ENCODE results near the gene RAB15. TPM values are rescaled to one million over a fixed set of nuclear protein-coding genes. Genes with fewer than 3 reads are reported as not detected.

RAB15 gene
- total RNA-seq, 1 donor from 2014 or later: 16.5 TPM

DNA sequence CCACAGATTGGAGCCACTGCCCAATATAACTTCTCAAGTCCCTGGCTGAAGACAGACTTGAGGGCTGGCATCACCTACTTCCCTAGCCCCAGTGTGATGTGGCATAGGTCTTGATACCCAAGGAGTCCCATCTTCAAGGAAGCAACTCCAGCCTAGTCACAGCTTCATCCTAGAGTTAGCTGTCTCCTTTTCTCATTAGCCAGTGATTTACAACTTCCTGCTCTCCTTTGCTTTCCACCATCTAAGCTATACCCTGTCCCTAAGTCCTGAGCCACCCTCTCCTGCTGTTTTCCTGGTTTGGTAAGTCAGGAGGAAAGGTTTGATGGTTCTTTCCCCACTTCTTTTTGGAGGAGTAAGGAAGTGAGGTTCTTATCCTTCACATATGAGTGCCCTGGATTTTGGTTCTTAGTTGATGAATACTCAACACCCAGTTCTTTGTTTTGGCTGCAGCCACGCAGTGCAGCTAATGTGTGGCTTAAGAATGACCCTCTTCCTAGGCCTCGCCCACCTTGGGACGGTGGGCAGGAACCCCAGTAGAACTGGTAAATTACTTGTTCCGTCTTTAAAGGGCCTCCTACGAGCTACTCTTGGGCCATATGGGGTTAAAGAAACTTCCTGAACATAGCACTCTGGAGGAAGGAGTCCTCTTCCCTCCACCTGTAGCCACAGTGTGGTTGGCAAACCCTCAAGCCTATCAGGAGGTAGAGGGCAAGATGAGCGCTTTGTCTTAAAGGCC lies 25.7 kb downstream of the RAB15 start:
- Mint-ChIP-seq H3K27me3 (ENCODE audit: low read depth) (no peaks in the 10 kb centered on the region), H3K4me1 (no peaks in the 10 kb centered on the region), H3K9me3 (no peaks in the 10 kb centered on the region), H3K27ac (ENCODE audit: unreplicated experiment) (no peak overlapping the region), H3K36me3 (ENCODE audit: low read depth) (peaks cover 4% of the 10 kb centered on the region), H3K4me3 (no peak overlapping the region)
- TF ChIP-seq, protein P1, sequence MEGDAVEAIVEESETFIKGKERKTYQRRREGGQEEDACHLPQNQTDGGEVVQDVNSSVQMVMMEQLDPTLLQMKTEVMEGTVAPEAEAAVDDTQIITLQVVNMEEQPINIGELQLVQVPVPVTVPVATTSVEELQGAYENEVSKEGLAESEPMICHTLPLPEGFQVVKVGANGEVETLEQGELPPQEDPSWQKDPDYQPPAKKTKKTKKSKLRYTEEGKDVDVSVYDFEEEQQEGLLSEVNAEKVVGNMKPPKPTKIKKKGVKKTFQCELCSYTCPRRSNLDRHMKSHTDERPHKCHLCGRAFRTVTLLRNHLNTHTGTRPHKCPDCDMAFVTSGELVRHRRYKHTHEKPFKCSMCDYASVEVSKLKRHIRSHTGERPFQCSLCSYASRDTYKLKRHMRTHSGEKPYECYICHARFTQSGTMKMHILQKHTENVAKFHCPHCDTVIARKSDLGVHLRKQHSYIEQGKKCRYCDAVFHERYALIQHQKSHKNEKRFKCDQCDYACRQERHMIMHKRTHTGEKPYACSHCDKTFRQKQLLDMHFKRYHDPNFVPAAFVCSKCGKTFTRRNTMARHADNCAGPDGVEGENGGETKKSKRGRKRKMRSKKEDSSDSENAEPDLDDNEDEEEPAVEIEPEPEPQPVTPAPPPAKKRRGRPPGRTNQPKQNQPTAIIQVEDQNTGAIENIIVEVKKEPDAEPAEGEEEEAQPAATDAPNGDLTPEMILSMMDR (conservative IDR thresholded peaks at IDR 0.05): no peak
- DNase-seq (ENCODE audit: low read depth, low spot score): no peak

DNA sequence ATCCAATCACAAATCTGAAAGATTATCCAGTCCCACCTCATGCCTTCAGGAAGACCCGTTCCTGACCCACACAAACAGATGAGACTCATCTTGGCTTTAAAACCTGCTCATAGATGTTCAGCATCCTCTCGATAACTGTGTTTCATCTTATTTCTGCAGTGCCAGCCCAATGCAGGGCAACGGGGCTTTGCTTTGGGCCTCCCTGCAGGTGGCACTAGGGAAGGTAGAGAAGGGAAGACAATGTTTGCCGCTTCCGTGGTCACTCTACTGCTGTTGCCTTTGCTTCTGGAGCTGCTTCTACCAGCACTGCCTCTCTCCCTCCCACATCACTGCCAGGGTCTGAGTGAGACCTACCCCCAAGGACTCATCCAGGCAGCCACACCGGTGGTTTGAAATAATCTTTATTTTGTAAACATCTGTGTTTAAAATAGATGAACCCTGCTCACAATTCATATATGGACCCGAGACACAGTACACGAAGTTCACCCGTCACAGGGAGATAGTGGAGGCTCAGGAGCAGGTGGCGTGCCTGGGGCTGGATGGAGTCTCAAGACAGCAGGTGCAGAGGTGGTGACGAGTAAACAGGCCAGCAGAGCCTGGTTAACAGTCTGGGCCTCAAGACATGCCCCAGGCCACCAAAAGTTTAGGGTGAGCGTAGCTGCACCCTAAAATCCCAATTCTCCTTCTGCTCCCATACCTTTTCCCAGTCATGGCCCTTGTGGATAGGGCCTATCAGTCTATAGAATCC lies 26.5 kb downstream of the RAB15 start:
- Mint-ChIP-seq H3K4me3 (no peak overlapping the region), H3K36me3 (ENCODE audit: low read depth) (peaks cover 4% of the 10 kb centered on the region), H3K4me1 (no peaks in the 10 kb centered on the region), H3K27me3 (ENCODE audit: low read depth) (no peaks in the 10 kb centered on the region), H3K27ac (ENCODE audit: unreplicated experiment) (peak overlapping the region; percentile 78), H3K9me3 (no peaks in the 10 kb centered on the region)
- DNase-seq (ENCODE audit: low read depth, low spot score): no peak
- TF ChIP-seq, protein P1 (conservative IDR thresholded peaks at IDR 0.05): no peak

DNA sequence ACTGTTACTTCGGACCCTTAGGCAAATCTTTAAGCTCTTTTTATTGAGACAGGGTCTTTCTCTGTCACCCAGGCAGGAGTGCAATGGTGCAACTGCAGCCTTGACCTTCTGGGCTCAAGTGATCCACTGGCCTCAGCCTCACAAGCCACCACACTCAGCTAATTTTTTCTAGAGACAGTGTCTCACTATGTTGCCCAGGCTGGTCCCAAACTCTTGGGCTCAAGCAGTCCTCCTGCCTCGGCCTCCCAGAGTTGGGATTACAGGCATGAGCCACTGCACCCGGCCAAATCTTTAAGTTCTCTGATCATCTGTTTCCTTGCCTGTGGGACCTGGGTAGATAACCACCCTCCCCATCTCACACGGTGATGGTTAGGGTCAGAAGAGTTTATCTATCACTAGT lies 27.3 kb downstream of the RAB15 start:
- Mint-ChIP-seq H3K36me3 (ENCODE audit: low read depth) (peaks cover 6% of the 10 kb centered on the region), H3K4me3 (no peak overlapping the region), H3K9me3 (no peaks in the 10 kb centered on the region), H3K4me1 (no peaks in the 10 kb centered on the region), H3K27me3 (ENCODE audit: low read depth) (no peaks in the 10 kb centered on the region), H3K27ac (ENCODE audit: unreplicated experiment) (peak overlapping the region; percentile 5)
- DNase-seq (ENCODE audit: low read depth, low spot score): no peak
- TF ChIP-seq, protein P1 (conservative IDR thresholded peaks at IDR 0.05): no peak

DNA sequence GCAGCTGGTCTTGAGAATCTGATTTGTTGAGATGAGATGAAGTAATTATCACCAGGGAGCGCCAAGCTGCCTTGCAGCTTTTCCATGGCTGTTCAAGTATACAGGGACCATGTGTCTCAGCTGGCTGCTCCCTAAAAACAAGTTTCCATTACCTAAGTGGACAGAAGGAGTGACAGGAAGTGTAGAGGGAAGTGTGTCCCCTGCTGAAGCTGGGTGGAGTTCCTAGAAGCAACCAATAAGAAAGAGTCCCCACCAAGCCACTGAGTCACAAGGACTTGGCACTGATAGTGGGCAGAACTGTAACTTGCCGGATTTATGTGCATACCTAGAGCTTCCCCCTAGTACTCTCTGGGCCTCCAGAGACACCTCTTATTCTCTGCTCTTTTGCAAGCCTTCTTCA lies 28.1 kb downstream of the RAB15 start:
- peaks cover 7% of the 10 kb centered on the region for H3K36me3 Mint-ChIP-seq (ENCODE audit: low read depth)
- no peaks in the 10 kb centered on the region for H3K27me3 Mint-ChIP-seq (ENCODE audit: low read depth)
- no peak overlapping the region for H3K4me3 Mint-ChIP-seq
- DNase-seq (ENCODE audit: low read depth, low spot score): no peak
- H3K9me3 Mint-ChIP-seq: no peaks in the 10 kb centered on the region
- no peaks in the 10 kb centered on the region for H3K4me1 Mint-ChIP-seq
- H3K27ac Mint-ChIP-seq (ENCODE audit: unreplicated experiment): peak overlapping the region; percentile 67
- TF ChIP-seq, protein P1 (conservative IDR thresholded peaks at IDR 0.05): no peak

DNA sequence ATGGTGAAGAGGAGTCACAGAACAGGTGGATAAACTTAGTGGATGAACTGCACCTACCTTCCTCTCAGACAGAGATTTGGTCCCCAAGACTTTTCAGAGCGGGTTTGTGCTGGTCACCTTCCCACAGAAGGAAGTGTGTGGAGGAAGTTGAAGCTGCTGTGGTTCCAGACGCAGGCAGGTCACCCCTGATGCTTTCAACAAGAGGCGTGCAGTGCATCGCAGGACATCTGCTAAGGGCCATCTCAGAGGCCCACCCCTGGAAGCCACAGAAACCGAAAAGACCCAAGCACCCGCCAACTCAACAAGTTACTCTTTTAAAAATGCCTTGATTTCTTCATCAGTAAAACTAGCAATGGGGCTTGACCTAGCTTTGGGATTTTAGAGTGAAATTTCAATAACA lies 28.6 kb downstream of the RAB15 start:
- DNase-seq (ENCODE audit: low read depth, low spot score): no peak
- H3K36me3 Mint-ChIP-seq (ENCODE audit: low read depth): peaks cover 10% of the 10 kb centered on the region
- H3K27me3 Mint-ChIP-seq (ENCODE audit: low read depth): no peaks in the 10 kb centered on the region
- H3K27ac Mint-ChIP-seq (ENCODE audit: unreplicated experiment): no peak overlapping the region
- no peak overlapping the region for H3K4me3 Mint-ChIP-seq
- no peaks in the 10 kb centered on the region for H3K9me3 Mint-ChIP-seq
- TF ChIP-seq, protein P1 (conservative IDR thresholded peaks at IDR 0.05): no peak
- H3K4me1 Mint-ChIP-seq: no peaks in the 10 kb centered on the region

Measured in neural crest cell (in vitro differentiated cells).